ENCODE results near the gene NASP. TPM values are rescaled to one million over a fixed set of nuclear protein-coding genes. Genes with fewer than 3 reads are reported as not detected.

NASP gene
- total RNA-seq, 1 experiment from 2014 or later = 514 TPM

DNA sequence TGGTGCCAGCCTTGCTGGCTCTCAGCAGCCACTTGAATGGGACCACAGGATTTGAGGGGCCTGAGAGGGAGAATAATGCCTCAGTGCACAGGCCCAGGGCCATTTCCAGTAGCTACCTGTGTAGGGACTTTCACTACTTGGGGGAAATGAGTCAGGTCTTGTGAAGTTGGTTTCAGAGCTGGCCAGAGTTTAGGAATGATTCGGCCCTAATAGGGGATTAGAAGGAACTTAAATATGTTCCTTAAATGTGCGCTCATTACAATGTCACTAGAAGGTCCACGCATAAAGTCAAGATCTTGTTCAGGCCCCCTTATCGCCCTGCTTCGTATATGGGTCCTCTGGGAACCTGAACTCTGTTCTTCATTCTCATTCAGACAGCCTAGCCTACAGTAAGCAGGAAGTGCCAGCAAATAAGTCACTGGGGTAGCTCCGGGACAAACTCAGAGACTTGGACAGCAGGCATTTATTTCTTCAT lies 38.8 kb upstream of the NASP start:
- Histone ChIP-seq H3K56ac (ENCODE audit: insufficient read length, low read depth, low read length) (no peak overlapping the region), H2BK12ac (ENCODE audit: insufficient read length, low read depth, low read length) (no peak overlapping the region), H4K8ac (replicated peaks; ENCODE audit: insufficient read length, low read depth, low read length) (no peak overlapping the region), H4K20me1 (ENCODE audit: control insufficient read depth, insufficient read depth, insufficient read length) (no peaks in the 10 kb centered on the region), H3T11ph (ENCODE audit: low read length) (no peak overlapping the region), H3K4me2 (ENCODE audit: insufficient read depth, insufficient read length, low read length) (no peak overlapping the region), H3K79me1 (ENCODE audit: insufficient read depth, low read depth, low read length, poor library complexity, severe bottlenecking) (no peaks in the 10 kb centered on the region), H2AFZ (ENCODE audit: low read length) (no peak overlapping the region), H3K4me1 (ENCODE audit: insufficient read depth, low read length) (no peaks in the 10 kb centered on the region), H3K27me3 (ENCODE audit: insufficient read depth, low read length) (no peaks in the 10 kb centered on the region), H2BK5ac (ENCODE audit: insufficient read length, low read length) (no peak overlapping the region), H3K14ac (ENCODE audit: insufficient read depth, low read length) (no peak overlapping the region), H3K27ac (ENCODE audit: insufficient read length, low read depth, low read length) (no peak overlapping the region), H3K4ac (ENCODE audit: low read depth, low read length) (no peak overlapping the region), H2BK120ac (ENCODE audit: low read depth, low read length, poor library complexity, severe bottlenecking) (no peak overlapping the region), H2BK15ac (ENCODE audit: low read depth, low read length) (no peak overlapping the region), H3K18ac (ENCODE audit: insufficient read length, low read depth, low read length) (no peak overlapping the region), H4K5ac (ENCODE audit: insufficient read length, low read depth, low read length) (no peak overlapping the region), H3K23ac (ENCODE audit: insufficient read length, low read depth, low read length) (no peak overlapping the region), H4K91ac (ENCODE audit: insufficient read length, low read depth, low read length) (no peak overlapping the region), H2BK20ac (ENCODE audit: low read depth, low read length, poor library complexity, severe bottlenecking) (no peak overlapping the region), H3K79me2 (ENCODE audit: insufficient read depth, low read length) (no peaks in the 10 kb centered on the region), H2AK5ac (ENCODE audit: insufficient read length, low read length) (no peak overlapping the region), H3K23me2 (ENCODE audit: insufficient read length, low read depth, low read length, poor library complexity, severe bottlenecking) (no peaks in the 10 kb centered on the region), H3K9ac (ENCODE audit: extremely low read depth, insufficient read length, low read length) (no peak overlapping the region), H3K9me3 (ENCODE audit: control insufficient read depth, low read depth, low read length) (no peaks in the 10 kb centered on the region)
- no peaks in the 10 kb centered on the region for H3K9me3 Mint-ChIP-seq
- WGBS (ENCODE audit: extremely low coverage, insufficient read length, low lambda C conversion rate) = no CpG with 5 or more reads among the region's 6 CpGs
- H3K4me3 Mint-ChIP-seq = no peak overlapping the region
- TF ChIP-seq, protein P1, sequence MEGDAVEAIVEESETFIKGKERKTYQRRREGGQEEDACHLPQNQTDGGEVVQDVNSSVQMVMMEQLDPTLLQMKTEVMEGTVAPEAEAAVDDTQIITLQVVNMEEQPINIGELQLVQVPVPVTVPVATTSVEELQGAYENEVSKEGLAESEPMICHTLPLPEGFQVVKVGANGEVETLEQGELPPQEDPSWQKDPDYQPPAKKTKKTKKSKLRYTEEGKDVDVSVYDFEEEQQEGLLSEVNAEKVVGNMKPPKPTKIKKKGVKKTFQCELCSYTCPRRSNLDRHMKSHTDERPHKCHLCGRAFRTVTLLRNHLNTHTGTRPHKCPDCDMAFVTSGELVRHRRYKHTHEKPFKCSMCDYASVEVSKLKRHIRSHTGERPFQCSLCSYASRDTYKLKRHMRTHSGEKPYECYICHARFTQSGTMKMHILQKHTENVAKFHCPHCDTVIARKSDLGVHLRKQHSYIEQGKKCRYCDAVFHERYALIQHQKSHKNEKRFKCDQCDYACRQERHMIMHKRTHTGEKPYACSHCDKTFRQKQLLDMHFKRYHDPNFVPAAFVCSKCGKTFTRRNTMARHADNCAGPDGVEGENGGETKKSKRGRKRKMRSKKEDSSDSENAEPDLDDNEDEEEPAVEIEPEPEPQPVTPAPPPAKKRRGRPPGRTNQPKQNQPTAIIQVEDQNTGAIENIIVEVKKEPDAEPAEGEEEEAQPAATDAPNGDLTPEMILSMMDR (conservative IDR thresholded peaks at IDR 0.05) = no peak
- no peaks in the 10 kb centered on the region for H3K36me3 Mint-ChIP-seq (ENCODE audit: insufficient read depth in 1 of 3, low read depth in 3 of 3)
- H3K4me1 Mint-ChIP-seq = peaks cover 8 to 16% of the 10 kb centered on the region in 2 experiments
- no peaks in the 10 kb centered on the region; the same call in 1 of the 2 replicates for H3K27me3 Mint-ChIP-seq (ENCODE audit: low read depth)
- DNase-seq = no peak
- H3K27ac Mint-ChIP-seq = no peak overlapping the region; a peak in 1 of 7 replicates

Measured in H9 (cell line).